GM21528 (cell line): ENCODE measurements around the gene NSUN5.
"Not testable (repeated sequence)": the region's sequence is repeated elsewhere in the genome, so short reads cannot be mapped to it uniquely, and the experiment has no call there.

Experiments
- ATAC-seq: cut with Tn5 transposase; IDR thresholded peaks from one replicate; pipeline ENCODE4 v1.9.1; 2021; ENCODE audit warnings: mild to moderate bottlenecking, moderate library complexity; ENCODE audit not compliant: unreplicated experiment, low FRiP score

Gene NSUN5

DNA sequence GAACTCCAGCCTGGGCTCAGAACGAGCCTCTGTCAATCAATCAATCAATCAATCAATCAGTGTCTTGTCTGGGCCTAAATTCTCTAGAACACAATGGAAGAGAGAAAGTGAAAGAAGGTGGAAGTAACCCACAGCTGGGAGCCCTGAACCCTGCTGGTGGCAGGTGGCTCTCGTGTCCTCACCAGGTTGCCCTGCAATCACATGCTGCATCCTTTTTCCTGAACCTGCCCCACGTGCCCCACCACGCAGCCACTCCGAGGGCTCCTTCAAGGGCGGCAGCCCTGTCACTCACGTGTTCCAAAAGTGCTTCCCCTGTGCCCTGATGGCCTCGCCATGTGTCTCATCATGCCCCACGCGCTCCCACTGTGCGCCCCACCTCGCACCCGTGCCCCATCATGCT, 18.8 kb upstream of the NSUN5 start:
- not testable (repeated sequence) for ATAC-seq

DNA sequence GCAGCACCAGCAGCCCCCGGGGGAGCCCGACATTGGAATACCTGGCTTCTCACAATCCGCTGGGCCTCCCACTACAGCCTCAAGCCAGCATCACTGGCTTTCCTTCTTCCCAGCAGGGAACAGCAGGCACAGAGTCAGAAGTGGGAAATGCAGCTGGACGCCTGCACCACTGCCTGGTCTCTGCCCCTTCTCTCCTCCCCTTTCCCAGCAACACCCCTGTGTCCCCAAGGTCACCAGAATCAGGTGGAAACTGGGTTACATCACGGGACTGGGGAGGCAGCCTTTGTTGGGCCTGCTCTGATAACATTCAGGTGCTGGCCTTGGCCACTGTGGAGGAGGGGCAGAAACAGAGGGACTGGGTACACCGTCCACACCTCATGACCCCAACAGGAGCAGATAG, 16.8 kb upstream of the NSUN5 start:
- ATAC-seq = not testable (repeated sequence)

DNA sequence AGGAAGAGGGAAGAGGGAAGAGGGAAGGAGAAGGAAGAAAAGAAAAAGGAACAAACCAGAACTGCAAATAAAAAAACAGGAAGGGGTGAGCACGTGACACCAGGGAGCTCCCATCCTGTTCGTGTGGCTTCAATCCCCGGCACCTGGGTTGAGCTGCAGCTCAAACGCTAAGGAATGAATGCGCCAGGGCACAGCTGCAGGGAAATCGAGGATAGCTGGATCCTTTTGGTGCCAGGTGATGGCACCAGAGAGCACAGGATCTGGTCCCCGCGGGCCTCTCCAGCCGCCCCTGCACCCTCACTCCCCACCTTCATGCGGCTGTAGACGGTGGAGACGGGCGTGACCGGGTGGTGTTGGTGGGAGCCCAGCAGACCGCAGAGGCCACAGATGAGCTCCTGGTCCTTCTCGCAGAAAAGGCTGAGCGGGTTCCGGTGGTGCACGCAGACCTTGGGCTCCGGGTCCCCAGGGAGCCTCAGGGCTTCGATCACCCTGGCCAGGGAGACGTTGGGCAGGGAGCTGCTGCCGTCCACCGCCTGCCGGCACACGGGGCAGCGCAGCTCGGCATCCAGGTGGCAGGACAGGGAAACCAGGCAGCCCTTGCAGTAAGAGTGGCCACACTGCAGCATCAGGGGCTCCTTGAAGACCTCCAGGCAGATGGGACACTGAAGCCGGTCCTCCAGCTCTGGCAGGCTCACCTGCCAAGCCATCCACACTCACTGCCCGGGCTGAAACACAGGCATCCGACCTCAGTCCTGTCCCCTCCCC, 15.6 kb upstream of the NSUN5 start:
- not testable (repeated sequence) for ATAC-seq

DNA sequence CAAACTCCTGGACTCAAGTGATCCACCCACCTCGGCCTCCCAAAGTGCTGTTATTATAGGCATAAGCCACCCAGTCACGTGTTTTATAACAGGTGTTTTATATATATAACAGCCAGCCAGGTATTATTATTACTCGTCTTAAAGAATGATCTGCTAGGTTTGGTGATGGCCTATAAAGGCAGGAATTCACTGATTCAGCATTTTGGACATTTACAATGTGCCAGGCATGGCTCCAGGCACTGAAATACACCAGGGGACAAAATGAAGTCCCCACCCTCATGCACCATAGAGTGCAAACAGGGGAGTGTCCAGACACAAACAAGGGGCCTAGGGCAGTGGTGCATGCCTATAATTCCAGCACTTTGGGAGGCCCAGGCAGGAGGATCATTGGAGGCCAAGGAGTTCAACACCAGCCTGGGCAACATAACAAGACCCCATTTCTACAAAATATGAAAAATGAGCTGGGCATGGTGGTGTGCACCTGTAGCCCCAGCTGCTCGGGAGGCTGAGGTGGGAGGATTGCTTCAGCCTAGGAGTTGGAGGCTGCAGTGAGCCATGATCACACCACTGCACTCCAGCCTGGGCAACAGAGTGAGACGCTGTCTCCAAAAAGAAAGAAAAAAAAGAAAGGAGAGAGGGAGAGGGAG, 14.9 kb upstream of the NSUN5 start:
- ATAC-seq = not testable (repeated sequence)

DNA sequence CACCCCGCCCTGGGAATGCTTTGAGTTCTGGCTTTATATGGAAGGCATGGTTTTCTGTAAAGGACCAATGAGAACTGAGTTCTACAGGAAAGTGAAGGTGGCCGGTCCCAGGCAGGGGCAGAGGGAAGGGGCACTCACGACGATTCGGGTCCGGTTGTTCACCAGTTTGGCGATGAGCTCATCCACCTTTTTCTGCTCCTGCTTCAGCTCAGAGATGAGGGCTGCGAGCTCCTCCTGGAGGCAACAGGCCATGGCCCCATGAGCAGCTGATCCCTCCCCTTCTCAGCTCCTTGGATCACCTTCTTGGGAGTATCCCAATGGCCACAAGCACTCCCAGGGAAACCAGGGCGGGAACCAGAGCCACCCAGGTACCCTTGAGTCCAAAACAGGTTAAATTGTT, 11.4 kb upstream of the NSUN5 start:
- not testable (repeated sequence) for ATAC-seq

DNA sequence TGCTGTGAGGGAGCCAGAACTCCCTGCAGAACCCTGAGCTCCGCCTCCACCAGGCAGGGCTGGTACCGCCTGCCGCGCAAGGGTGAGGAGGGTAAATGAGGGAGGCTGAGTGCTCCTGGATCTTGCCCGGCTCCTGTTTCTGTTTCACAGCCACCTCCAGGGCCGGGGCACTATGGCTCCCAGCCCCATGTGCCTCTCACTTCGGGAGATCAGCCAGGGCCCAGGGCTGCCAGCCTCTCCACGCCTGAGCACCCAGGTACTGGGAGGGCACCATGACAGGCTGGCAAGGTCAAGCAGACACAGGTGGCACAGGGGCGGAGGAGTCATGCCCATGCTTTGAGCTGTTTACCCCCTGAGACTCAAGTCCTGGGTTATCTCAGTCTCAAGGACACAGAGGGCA, 10.9 kb upstream of the NSUN5 start:
- not testable (repeated sequence) for ATAC-seq

DNA sequence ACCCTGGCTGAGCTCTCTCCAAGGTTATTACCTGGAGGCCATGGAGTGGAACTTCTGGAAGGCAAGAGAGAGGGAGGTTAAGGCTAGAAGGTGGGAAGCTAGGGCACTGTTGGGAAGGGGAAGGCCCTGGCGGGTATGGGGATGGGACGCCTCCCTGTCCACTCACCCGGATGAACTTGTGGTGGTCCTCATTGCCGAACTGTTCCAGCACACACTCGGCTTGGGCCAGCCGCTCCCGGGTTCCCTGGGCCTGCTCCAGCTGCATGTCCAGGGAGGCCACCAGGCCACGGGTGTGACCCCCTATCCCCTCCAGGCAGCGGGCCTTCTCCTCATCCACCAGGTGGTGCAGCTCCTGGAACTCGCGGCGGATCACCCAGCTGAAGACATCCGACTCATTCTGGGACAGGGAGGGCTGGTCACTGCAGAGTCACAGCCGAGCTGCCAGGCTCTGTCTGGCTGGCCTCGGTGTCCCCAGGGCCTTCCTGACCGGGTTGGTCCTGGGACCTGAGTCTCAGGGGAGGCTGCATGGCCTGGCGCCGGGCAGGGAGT, 10.1 kb upstream of the NSUN5 start:
- not testable (repeated sequence) for ATAC-seq

DNA sequence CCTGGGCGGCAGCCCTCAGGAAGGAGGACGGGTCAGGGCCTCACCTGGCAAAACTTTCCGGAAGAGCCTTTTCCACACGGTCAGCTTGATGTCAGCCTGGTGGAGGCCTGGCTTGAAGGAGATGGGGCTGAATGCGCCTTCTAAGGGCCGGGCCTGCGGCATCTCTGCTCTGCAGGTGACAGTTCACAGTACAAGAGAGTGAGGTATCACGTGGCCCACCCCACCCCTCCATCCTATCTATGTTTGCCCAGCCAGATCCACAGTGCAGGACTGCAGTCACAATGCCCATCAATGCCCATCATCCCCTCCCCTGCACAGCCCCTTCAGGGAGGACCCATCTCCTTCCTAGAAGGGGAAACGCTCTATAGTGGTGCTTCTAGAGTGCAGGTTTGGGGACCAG, 7.9 kb upstream of the NSUN5 start:
- ATAC-seq = no peak

DNA sequence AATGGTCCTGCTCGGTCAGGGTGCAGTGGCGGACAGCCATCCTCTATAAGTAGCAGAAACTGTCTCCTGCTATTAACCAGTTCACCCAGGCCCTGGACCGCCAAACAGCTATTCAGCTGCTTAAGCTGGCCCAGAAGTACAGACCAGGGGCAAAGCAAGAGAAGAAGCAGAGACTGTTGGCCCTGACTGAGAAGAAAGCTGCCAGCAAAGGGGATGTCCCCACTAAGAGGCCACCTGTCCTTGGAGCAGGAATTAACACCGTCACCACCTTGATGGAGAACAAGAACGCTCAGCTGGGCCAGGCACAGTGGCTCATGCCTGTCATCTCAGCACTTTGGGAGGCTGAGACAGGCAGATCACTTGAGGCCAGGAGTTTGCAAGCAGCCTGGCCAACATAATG, 5.6 kb upstream of the NSUN5 start:
- ATAC-seq = no peak

DNA sequence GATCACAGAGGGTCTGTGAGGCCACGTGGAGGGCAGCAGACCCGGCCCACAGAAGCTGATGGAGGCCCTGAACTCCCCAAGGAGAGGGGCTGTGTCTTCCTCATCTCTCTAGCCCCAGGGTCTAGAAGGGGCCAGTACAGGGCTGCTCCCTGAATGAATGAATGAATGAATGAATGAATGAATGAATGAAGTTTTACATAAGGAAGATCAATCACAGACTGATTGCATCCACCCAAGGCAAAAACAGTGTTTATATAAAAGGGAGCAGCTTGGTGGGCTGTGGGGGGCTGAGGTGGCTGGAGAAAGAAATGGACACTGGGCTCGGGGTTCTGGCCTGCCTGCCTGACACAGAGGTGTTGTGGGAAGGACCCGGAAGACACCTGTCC, 4.9 kb upstream of the NSUN5 start:
- ATAC-seq = no peak

DNA sequence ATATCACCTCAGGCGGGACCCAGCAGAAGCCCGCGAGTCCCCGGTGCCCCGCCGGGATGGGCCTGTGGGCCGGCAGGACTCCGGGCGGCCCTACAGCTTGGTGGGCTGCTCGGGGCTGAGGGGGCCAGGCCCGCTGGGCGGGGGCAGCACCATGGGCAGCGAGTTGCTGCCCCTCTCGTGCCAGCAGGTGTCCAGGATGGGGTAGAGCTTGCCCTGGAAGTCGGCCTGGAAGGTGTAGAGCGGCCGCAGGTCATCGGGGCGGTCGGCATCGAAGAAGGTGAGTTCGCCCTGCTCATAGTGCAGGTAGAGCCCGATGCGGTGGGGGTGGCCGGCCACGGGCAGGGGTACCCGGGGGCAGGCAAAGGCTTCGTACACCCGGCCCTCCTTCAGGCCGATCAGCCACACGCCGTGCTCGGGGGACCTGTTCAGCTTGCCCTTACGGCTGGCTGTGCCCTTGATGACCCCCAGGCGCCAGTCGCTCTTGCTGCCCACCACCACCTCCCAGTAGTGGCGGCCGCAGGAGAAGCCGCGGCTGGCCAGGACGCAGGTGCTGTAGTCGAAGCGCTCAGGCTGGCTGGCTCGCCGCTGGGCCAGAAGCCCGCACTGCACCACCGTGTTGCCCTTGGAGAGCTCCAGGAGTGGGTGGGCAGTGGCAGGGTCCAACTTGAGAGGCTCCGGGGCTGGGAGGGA, 4.3 kb upstream of the NSUN5 start:
- no peak for ATAC-seq

DNA sequence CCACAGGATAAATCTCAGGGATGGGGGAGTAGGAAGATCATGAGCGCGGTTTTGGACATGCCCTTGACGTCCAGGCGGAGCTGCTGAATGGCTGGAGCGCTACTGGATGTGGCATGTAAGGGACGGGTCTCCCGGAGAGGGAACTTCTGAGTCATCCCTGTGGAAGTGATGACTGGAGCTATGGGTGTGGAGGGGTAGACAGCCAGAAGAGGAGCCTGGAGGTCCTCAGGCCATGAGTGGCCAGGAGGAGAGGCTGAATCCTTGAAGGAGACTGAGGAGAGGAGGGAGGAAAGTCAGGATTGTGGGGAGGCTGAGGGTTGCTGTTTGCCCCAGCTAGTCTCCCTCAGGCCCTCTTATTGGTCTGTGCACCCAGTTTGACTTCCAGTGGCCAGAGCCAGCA, 2.8 kb upstream of the NSUN5 start:
- not testable (repeated sequence) for ATAC-seq

DNA sequence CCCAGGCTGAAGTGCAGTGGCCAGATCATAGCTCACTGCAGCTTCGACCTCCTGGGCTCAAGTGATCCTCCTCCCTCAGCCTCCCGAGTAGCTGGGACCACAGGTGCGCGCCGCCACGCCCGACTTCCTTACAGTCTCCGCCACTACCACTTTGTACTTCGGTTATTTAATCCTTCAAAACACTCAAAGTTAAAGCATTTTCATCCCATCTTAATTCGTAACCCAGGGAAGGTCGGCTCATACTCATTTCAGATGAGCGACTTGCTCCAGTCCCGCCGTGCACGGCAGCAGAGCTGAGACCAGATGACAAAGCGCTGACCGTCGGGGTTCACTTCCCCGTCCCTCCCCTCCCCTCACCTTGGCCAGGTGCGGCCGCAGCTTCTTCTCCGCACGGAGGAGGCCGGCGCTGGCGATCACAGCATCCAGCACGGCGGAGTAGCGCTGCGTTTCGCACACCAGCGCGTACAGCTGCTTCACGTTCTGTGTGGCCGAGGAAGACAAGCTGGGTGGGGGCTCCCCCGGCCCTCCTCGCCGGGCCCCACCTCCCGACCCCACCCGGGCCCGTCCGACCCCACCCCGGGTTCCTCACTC, 457 bp downstream of the NSUN5 start:
- ATAC-seq = peak; percentile 19

DNA sequence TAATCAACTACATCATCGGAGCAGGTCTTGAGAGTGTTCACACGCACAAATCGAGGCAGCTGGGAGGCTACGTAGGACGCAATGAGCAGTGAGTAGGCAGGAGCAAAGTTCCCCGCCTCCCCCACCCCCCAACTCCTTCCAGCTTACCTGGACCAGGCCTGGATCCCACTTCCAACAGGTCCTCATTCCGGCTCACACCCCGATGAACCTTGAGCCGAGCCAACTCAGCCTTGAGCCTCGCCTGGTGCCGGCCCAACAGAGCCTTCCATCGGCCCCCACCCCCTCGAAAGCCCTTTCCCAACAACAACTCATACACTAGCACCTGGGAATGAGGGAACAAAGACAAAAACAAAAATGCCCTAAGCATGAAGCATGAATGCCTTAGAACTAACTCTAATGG, 1.2 kb downstream of the NSUN5 start:
- ATAC-seq = no peak

DNA sequence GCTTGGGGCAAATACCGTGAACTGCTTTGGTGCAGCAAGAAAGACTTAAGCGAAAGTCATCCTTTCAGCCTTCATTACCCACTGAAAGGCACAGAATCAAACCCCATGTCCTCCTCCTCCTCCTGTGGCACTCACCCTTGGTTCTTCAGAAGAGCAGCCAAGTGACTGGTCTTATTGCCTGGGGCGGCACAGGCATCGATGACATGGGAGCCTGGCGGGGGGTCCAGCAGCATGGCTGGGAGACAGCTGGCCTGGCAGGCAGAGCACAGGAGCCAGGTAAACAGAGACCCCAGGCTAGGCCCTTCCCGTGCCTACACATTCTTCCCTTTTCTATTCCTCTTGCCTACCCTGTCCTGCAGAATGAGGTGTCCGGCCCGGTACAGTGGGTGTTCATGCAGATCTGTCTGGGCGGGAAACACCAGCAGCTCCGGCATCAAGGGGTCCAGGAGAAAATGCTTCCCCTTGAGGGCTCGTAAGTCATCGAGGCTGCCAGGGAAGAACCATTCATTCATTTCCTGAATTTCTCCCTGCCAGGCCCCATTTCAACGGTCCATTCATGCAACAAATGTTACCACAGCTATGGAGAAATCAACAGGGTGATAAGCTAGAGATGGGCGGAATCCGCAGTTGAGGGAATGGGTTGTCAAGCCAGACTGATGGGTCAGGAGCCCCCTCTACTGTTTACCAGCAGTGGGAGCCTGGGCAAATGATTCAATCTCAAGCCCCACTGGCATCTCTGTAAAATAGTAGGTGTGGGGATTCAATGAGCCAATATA, 3.8 kb downstream of the NSUN5 start:
- not testable (repeated sequence) for ATAC-seq

DNA sequence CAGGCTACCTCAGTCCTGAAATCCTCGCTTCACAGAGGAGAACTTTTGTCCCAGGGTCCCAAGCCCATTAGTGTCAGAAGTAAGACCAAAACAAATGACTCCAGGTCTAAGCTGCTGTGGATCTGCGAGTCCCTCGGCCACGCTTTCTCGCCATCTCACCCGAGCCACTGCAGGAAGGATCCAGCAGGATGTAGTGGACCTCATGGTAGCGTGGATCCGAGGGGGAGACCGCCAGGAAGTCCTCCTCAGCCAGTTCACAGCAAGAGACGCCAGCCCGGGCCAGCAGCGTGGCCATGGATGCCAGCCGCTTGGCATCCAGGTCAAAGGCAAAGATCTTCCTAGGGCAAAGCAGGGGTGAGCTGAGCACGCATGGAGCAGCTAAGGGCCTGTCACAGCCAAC, 4.6 kb downstream of the NSUN5 start:
- ATAC-seq = no peak

DNA sequence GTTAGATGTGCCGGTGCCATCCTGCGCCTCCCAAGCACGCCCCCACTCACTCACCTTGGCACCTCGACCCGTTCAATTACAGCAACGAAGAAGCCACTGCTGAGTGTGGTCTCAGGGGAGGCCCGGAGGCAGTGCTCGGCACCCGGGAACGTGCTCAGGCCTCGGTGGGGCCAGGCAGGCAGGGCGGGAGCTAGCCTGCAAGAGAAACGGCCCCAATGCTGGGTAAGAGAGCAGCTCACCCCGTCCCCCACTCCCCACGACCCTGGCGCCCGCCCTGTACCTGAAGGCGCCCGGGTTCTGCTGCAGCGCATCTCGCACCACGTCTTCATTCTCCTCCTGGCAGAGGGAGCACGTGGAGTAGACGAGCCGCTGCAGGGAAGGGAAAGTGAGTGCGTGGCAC, 5.1 kb downstream of the NSUN5 start:
- no peak for ATAC-seq

DNA sequence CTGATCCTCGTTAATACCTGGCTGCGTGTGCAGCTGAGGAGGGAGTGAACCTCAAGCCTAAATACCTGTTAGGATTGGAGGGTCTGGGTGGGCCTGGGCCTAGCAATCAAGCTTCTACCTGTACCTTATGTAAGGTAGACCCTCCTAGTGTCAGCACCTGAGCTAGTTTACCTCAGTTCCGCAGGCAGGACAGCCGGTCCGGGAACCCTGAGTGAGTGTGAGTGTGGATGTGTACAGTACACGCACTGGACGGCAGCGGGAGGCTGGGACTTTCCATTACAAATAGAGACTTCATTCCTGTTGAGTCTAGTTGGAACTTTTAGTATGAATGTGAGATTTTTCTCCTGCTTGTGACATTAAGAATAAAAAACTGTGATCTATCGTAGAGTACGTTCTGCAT, 5.8 kb downstream of the NSUN5 start:
- not testable (repeated sequence) for ATAC-seq

DNA sequence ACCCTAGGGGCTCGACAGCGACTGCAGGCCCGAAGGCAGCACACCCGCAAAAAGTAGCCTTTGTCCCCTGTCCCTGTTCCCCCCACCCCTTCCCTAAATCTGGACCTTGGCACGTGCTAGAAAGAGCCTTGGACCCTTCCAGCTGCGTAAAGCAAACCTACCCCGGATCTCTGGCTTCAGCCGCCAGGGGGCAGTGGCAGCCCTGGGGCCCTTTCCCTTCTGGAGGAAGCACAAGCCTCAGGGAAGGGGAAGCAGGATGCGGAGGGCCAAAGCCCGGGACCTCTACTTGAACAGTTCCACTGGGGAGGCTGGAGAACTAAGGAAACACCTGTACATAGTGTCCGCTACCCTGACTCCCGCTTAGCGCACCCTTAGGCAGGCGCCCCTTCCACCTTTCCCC, 7.5 kb downstream of the NSUN5 start:
- ATAC-seq = not testable (repeated sequence)

DNA sequence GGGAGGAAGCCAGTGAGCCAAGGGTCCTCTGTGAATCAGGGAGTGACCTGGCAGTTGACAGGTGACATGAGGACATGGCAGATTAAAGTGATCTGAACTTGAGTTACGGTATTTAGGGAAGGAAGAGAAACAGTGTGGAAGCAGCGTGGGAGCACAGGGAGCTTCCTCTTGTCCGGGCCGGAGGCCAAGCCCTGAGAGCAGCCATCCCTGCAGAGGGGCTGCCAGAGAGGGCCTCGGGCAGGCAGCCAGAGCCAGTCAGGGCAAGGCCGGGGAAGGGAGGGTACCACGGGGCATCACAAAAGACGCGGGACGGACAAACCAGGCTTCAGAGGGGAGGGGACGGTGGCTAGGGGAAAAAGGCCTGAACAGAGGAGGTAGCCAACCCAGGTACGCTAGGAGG, 8.8 kb downstream of the NSUN5 start:
- ATAC-seq = not testable (repeated sequence)
